ENCODE data around the gene ASTN2. TPM values are rescaled to one million over a fixed set of nuclear protein-coding genes. Genes with fewer than 3 reads are reported as not detected.

The ASTN2 gene
- total and polyA plus RNA-seq, 9 of the 15 experiments (the other 6 are each of a cell fraction or from before 2014, with no cell fraction given) = 0.56 to 3.5 (median 1.9) TPM

GRCh38 chr9:116437411-116438370 is 977.2 kb downstream of the ASTN2 start (continued):
- no peak for TF ChIP-seq ZNF76 (CRISPR knock-in tag; IDR thresholded peaks at IDR 0.05; ENCODE audit: borderline replicate concordance)
- no peak; a peak in 1 of 4 replicates for TF ChIP-seq UBTF (IDR thresholded peaks at IDR 0.05; ENCODE audit: borderline replicate concordance in 1 of 2, low read depth in 2 of 2, low read length in 2 of 2)
- TF ChIP-seq ZNF134 (CRISPR knock-in tag; conservative IDR thresholded peaks at IDR 0.05) = 0 out of 2 replicates have a peak, but pooled peaks have one; percentile 32
- TF ChIP-seq GABPB1 (CRISPR knock-in tag; IDR thresholded peaks at IDR 0.05) = no peak
- TF ChIP-seq SLC30A9 (CRISPR knock-in tag; IDR thresholded peaks at IDR 0.05) = no peak
- TF ChIP-seq YBX1 (IDR thresholded peaks at IDR 0.05) = no peak
- no peak for TF ChIP-seq FOXK1 (CRISPR knock-in tag; IDR thresholded peaks at IDR 0.05; ENCODE audit: borderline replicate concordance)
- no peak for TF ChIP-seq KAT2B (IDR thresholded peaks at IDR 0.05; ENCODE audit: low read depth, low read length)
- TF ChIP-seq MAZ (CRISPR knock-in tag; conservative IDR thresholded peaks at IDR 0.05 in 1 of 2, IDR thresholded peaks at IDR 0.05 in 1 of 2) = peak in 1 of 2 experiments; percentile 19; a peak in 1 of 4 replicates
- no peak for TF ChIP-seq MIER1 (IDR thresholded peaks at IDR 0.05; ENCODE audit: low read depth)
- TF ChIP-seq ELF1 (tag; IDR thresholded peaks at IDR 0.05) = 0 out of 2 replicates have a peak, but pooled peaks have one; percentile 36
- TF ChIP-seq ZBTB8A (IDR thresholded peaks at IDR 0.05; ENCODE audit: partially characterized antibody) = no peak
- no peak for TF ChIP-seq FOXO4 (CRISPR knock-in tag; IDR thresholded peaks at IDR 0.05)
- no peak for TF ChIP-seq FOXP1 (CRISPR knock-in tag; IDR thresholded peaks at IDR 0.05)
- no peak for TF ChIP-seq RREB1 (CRISPR knock-in tag; IDR thresholded peaks at IDR 0.05)
- no peak for TF ChIP-seq SAFB (IDR thresholded peaks at IDR 0.05; ENCODE audit: borderline replicate concordance, low read depth, low read length)
- no peak for TF ChIP-seq MCM5 (IDR thresholded peaks at IDR 0.05; ENCODE audit: low read depth)
- TF ChIP-seq PRMT5 (CRISPR knock-in tag; IDR thresholded peaks at IDR 0.05) = no peak

All from K562 (cell line).